CD4-positive, alpha-beta T cell treated with Interleukin-17A for 4 hours (primary cell): Measurements from ENCODE around the gene WDR55.
"Not testable (repeated sequence)": the region's sequence is repeated elsewhere in the genome, so short reads cannot be mapped to it uniquely, and the experiment has no call there.

ENCODE experiments used
- DNase-seq: peaks from one replicate; pipeline ENCODE4 v3.0.0-alpha.2; 2020; ENCODE audit warnings: mixed read lengths

The WDR55 gene

GRCh38 chr5:140664359-140665119 lies at the start of gene WDR55:
Gene WDR55, plus strand, starts transcription at chr5:140664904. Its CDS starts 9 bp downstream, at chr5:140664913.
- DNase-seq: peak; percentile 98

GRCh38 chr5:140622301-140622700 lies 42.4 kb upstream of the WDR55 start:
- no peak for DNase-seq

GRCh38 chr5:140623061-140623460 lies 41.6 kb upstream of the WDR55 start:
- DNase-seq: not testable (repeated sequence)

- DNase-seq: not testable (repeated sequence)
Observed at GRCh38 chr5:140624886-140625285, 39.8 kb upstream of the WDR55 start.

GRCh38 chr5:140627972-140628371 lies 36.7 kb upstream of the WDR55 start:
- DNase-seq: no peak

GRCh38 chr5:140628711-140629110 lies 36.0 kb upstream of the WDR55 start:
- DNase-seq: no peak

GRCh38 chr5:140630292-140631035 lies 34.2 kb upstream of the WDR55 start:
- no peak for DNase-seq

GRCh38 chr5:140631036-140631417 lies 33.7 kb upstream of the WDR55 start:
- DNase-seq: no peak

GRCh38 chr5:140631831-140632365 lies 32.8 kb upstream of the WDR55 start:
- DNase-seq: peak; percentile 60

GRCh38 chr5:140632366-140633020 lies 32.2 kb upstream of the WDR55 start:
- DNase-seq: peak; percentile 66

- peak; percentile 23 for DNase-seq
Observed at GRCh38 chr5:140633021-140633471, 31.7 kb upstream of the WDR55 start, which contains the start of gene CD14. Gene CD14, minus strand, starts transcription at chr5:140633175. Its CDS starts 104 bp downstream, at chr5:140633071.

- no peak for DNase-seq
Observed at GRCh38 chr5:140633501-140633900, 31.2 kb upstream of the WDR55 start.

- no peak for DNase-seq
Observed at GRCh38 chr5:140634103-140634502, 30.6 kb upstream of the WDR55 start.

GRCh38 chr5:140635291-140636257 lies 29.1 kb upstream of the WDR55 start:
- DNase-seq: no peak

GRCh38 chr5:140637371-140638100 lies 27.2 kb upstream of the WDR55 start:
- no peak for DNase-seq

- not testable (repeated sequence) for DNase-seq
Observed at GRCh38 chr5:140638898-140639147, 25.9 kb upstream of the WDR55 start.

- DNase-seq: peak; percentile 99
Observed at GRCh38 chr5:140639148-140639981, 25.3 kb upstream of the WDR55 start, which contains the start of gene TMCO6. Gene TMCO6, plus strand, starts transcription at chr5:140639451. Its CDS starts 77 bp downstream, at chr5:140639528.

- DNase-seq: no peak
Observed at GRCh38 chr5:140641716-140642115, 23.0 kb upstream of the WDR55 start.

- no peak for DNase-seq
Observed at GRCh38 chr5:140642718-140643117, 22.0 kb upstream of the WDR55 start.

- no peak for DNase-seq
Observed at GRCh38 chr5:140647042-140647419, 17.7 kb upstream of the WDR55 start.
